ENCODE data around the gene MCF2L2. TPM values are rescaled to one million over a fixed set of nuclear protein-coding genes. Genes with fewer than 3 reads are reported as not detected.

Gene MCF2L2
- total RNA-seq, 1 experiment from 2014 or later: 3.4 TPM

DNA sequence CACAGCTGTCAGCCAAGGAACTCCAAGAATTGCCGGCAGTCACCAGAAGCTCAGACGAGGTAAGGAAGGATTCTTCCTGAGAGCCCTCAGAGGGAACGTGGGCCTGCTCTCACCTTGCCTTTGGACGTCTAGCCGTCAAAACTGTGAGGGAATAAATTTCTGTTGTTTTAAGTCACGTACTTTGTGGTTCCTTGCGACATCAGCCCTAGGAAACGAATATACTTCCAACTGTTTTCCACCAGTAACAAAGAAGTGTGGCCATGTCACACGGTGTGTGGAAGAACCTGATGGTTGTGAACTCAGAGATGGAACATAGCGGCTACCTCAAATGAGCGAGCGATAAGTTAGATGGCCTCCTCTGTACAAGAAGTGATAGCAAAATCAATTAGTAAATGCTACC lies 216.3 kb downstream of the MCF2L2 start:
- DNase-seq (ENCODE audit: unreplicated experiment): no peak
- intact Hi-C loops (cut with micrococcal nuclease): no loop called here
- Mint-ChIP-seq H3K4me1 (ENCODE audit: insufficient read depth, unreplicated experiment) (no peaks in the 10 kb centered on the region), H3K9me3 (ENCODE audit: unreplicated experiment) (no peaks in the 10 kb centered on the region), H3K4me3 (ENCODE audit: unreplicated experiment) (no peak overlapping the region), H3K27me3 (ENCODE audit: insufficient read depth, unreplicated experiment) (no peaks in the 10 kb centered on the region), H3K36me3 (ENCODE audit: insufficient read depth, unreplicated experiment) (no peaks in the 10 kb centered on the region), H3K27ac (ENCODE audit: low read depth, unreplicated experiment) (no peak overlapping the region)
- no TSS peak for BruUV-seq (replicated peaks)
- TF ChIP-seq, protein P1, sequence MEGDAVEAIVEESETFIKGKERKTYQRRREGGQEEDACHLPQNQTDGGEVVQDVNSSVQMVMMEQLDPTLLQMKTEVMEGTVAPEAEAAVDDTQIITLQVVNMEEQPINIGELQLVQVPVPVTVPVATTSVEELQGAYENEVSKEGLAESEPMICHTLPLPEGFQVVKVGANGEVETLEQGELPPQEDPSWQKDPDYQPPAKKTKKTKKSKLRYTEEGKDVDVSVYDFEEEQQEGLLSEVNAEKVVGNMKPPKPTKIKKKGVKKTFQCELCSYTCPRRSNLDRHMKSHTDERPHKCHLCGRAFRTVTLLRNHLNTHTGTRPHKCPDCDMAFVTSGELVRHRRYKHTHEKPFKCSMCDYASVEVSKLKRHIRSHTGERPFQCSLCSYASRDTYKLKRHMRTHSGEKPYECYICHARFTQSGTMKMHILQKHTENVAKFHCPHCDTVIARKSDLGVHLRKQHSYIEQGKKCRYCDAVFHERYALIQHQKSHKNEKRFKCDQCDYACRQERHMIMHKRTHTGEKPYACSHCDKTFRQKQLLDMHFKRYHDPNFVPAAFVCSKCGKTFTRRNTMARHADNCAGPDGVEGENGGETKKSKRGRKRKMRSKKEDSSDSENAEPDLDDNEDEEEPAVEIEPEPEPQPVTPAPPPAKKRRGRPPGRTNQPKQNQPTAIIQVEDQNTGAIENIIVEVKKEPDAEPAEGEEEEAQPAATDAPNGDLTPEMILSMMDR (IDR thresholded peaks at IDR 0.05; ENCODE audit: unreplicated experiment): no peak
- CTCF ChIA-PET: interaction anchor here (0.7 kb wide), 1 partner anchor 15 kb away, joined by 3 read pairs; no protein-coding TSS in a partner anchor
- POLR2A ChIA-PET: no interaction called here

GRCh38 chr3:183211352-183211751 lies 217.1 kb downstream of the MCF2L2 start:
- ChIA-PET CTCF (no interaction called here), POLR2A (no interaction called here)
- BruUV-seq (replicated peaks): no TSS peak
- no peaks in the 10 kb centered on the region for H3K27me3 Mint-ChIP-seq (ENCODE audit: insufficient read depth, unreplicated experiment)
- no peak for DNase-seq (ENCODE audit: unreplicated experiment)
- TF ChIP-seq, protein P1 (IDR thresholded peaks at IDR 0.05; ENCODE audit: unreplicated experiment): no peak
- no peaks in the 10 kb centered on the region for H3K9me3 Mint-ChIP-seq (ENCODE audit: unreplicated experiment)
- peaks cover 6% of the 10 kb centered on the region for H3K4me1 Mint-ChIP-seq (ENCODE audit: insufficient read depth, unreplicated experiment)
- no peak overlapping the region for H3K27ac Mint-ChIP-seq (ENCODE audit: low read depth, unreplicated experiment)
- no peak overlapping the region for H3K4me3 Mint-ChIP-seq (ENCODE audit: unreplicated experiment)
- intact Hi-C loops (cut with micrococcal nuclease): no loop called here
- H3K36me3 Mint-ChIP-seq (ENCODE audit: insufficient read depth, unreplicated experiment): no peaks in the 10 kb centered on the region

GRCh38 chr3:183210862-183211341 lies 217.5 kb downstream of the MCF2L2 start:
- POLR2A ChIA-PET: no interaction called here
- Mint-ChIP-seq H3K27ac (ENCODE audit: low read depth, unreplicated experiment) (no peak overlapping the region), H3K4me1 (ENCODE audit: insufficient read depth, unreplicated experiment) (peaks cover 6% of the 10 kb centered on the region), H3K36me3 (ENCODE audit: insufficient read depth, unreplicated experiment) (no peaks in the 10 kb centered on the region), H3K4me3 (ENCODE audit: unreplicated experiment) (no peak overlapping the region), H3K9me3 (ENCODE audit: unreplicated experiment) (no peaks in the 10 kb centered on the region), H3K27me3 (ENCODE audit: insufficient read depth, unreplicated experiment) (no peaks in the 10 kb centered on the region)
- CTCF ChIA-PET: no interaction called here
- TF ChIP-seq, protein P1 (IDR thresholded peaks at IDR 0.05; ENCODE audit: unreplicated experiment): no peak
- intact Hi-C loops (cut with micrococcal nuclease): no loop called here
- DNase-seq (ENCODE audit: unreplicated experiment): no peak
- BruUV-seq (replicated peaks): no TSS peak

- H3K36me3 Mint-ChIP-seq (ENCODE audit: insufficient read depth, unreplicated experiment): no peaks in the 10 kb centered on the region
- H3K27ac Mint-ChIP-seq (ENCODE audit: low read depth, unreplicated experiment): no peak overlapping the region
- intact Hi-C loops (cut with micrococcal nuclease): no loop called here
- ChIA-PET POLR2A (no interaction called here), CTCF (interaction anchor here (0.6 kb wide), 1 partner anchor 10 kb away, joined by 4 read pairs; no protein-coding TSS in a partner anchor)
- no TSS peak for BruUV-seq (replicated peaks)
- H3K9me3 Mint-ChIP-seq (ENCODE audit: unreplicated experiment): no peaks in the 10 kb centered on the region
- peaks cover 6% of the 10 kb centered on the region for H3K4me1 Mint-ChIP-seq (ENCODE audit: insufficient read depth, unreplicated experiment)
- TF ChIP-seq, protein P1 (IDR thresholded peaks at IDR 0.05; ENCODE audit: unreplicated experiment): no peak
- no peaks in the 10 kb centered on the region for H3K27me3 Mint-ChIP-seq (ENCODE audit: insufficient read depth, unreplicated experiment)
- no peak overlapping the region for H3K4me3 Mint-ChIP-seq (ENCODE audit: unreplicated experiment)
- no peak for DNase-seq (ENCODE audit: unreplicated experiment)
These were observed 218.1 kb downstream of the MCF2L2 start for GRCh38 chr3:183210341-183210740.
